GM21576 (cell line): ENCODE data around the gene HSPBP1.

Experiments
- ATAC-seq: cut with Tn5 transposase; IDR thresholded peaks from one replicate; pipeline ENCODE4 v1.9.1; 2021; ENCODE audit warnings: mild to moderate bottlenecking, moderate library complexity; ENCODE audit not compliant: unreplicated experiment

HSPBP1 gene

GRCh38 chr19:55276720-55277430, 3.0 kb downstream of the HSPBP1 start:
- ATAC-seq: no peak

DNA sequence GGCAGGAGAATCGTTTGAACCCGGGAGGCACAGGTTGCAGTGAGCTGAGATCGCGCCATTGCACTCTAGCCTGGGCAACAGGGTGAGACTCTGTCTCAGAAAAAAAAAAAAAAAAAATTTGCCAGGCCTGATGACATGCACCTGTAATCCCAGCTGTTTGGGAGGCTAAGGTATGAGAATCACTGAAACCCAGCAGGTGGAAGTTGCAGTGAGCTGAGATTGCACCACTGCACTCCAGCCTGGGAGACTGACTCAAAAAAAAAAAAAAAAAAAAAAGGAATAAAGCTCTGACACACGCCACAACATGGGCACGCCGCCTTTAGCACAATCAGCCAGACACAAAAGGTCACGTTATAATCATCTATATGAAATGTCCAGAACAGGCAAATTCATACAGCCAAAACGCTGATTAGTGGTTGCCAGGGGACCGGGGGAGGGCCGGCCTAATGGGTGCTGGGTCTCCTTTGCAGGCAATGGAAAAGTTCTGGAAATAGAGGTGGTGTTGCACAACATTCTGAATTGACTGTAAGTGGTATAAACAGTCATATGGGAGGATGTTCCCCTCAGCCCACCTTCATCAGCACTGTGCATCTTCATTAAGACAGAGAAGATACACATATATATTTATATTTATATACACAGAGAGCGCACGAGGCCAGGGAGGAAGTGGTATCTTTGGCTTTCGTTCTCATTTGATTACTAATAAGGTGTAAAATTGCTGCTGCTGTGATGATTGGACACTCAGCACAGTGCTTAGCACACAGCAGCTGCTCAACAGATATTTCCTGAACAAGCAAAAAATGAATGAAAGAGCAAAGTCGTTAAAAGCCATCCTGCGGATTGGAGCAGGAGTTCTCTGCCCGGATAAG, 3.8 kb downstream of the HSPBP1 start:
- ATAC-seq: peak; percentile 43

DNA sequence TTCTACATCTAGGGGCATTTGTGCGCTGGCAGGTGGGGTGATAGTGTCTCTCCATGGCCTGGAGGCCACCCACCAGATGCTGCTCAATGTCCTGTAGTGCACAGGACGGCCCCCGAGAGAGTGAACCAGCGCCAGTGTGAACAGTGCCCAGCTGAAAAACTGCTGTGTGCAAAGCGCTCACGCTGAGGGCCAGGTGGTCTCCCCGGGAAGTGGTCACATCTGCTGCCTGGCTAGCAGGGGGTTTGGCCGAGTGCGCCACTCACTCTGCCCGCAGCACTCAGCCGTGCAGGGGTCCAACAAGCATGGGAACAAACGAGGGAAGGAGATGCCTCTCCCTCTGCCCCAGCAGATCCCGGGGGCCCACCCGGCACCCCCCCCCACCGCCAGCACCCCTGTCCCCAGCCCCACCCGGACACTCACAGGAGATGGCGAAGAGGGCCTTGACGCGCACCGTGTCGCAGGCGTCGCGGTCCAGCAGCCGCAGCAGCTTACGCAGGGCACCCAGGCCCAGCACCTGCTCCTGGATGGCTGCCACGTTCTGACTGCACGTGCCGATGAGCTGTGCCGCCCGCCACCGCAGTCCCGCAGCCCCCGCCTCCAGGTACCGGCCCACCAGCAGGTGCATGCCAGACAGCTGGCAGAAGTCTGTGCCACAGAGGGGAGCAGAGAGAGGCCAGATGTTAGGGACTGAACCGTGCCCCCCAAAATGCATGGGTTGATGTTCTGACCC, 5.8 kb downstream of the HSPBP1 start:
- ATAC-seq: no peak

GRCh38 chr19:55272142-55272541, 7.8 kb downstream of the HSPBP1 start:
- ATAC-seq: no peak

GRCh38 chr19:55270172-55270942, 9.6 kb downstream of the HSPBP1 start:
- ATAC-seq: no peak

- ATAC-seq: no peak
Observed at GRCh38 chr19:55269299-55269698, 10.6 kb downstream of the HSPBP1 start.

DNA sequence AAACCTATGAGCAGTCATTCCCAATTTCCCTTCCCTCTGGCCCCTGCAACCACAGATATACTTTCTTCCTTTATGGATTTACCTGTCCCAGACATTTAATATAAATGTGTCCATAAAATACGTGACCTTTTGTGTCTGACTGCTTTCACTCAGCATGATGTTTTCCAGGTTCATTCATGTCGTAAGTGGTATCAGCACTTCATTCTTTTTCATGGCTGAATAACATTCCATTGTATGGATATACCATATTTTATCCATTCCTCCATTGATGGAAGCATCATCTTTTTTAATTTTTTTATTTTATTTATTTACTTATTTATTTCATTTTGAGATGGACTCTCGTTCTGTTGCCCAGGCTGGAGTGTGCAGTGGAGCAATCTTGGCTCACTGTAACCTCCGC, 13.1 kb downstream of the HSPBP1 start:
- no peak for ATAC-seq

- no peak for ATAC-seq
Observed at GRCh38 chr19:55266404-55266803, 13.5 kb downstream of the HSPBP1 start.

- no peak for ATAC-seq
Observed at GRCh38 chr19:55265723-55266386, 14.1 kb downstream of the HSPBP1 start.

- no peak for ATAC-seq
Observed at GRCh38 chr19:55265173-55265572, 14.7 kb downstream of the HSPBP1 start.

- no peak for ATAC-seq
Observed at GRCh38 chr19:55264531-55264930, 15.4 kb downstream of the HSPBP1 start.

DNA sequence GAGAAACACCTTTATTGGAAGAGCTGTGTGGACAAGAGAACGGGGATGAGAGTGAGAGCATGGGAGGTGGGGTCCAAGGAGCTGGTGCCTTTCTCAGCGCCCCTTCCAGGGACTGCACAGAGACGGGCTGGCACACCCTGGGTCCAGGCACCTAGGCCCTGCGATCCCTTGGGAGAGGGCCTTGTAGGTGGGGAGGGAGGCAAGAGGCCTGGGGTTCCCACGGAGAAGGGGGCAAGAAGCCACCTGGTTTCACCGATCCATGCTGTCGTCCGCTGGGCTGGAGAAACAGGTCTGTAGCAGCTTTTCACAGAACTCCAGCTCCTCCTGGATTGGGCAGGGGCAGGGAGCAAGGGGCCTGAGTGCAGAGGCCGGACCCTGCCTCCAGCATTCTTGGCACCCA, 17.6 kb downstream of the HSPBP1 start:
- no peak for ATAC-seq

DNA sequence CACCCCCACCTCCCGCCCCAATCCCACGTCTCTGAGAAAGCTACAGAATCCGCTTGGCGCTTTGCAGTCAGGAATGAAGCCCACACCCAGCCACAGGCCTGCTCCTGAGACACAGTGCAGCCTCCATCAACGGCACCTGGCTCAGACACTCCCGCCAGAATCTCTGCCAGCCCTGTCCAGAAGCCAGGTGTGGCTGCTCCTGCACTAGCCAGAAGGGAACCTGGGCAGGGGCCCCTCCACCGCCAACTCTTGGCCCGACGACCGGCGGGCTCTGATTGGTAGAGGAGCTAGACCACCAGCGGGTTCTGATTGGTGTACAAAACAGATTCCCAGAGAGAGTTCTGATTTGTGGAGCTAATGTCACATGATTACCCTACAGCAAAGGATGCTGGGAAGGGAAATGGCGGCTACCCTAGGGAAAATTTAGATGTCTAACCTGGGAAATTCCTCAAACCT, 18.2 kb downstream of the HSPBP1 start:
- ATAC-seq: no peak

DNA sequence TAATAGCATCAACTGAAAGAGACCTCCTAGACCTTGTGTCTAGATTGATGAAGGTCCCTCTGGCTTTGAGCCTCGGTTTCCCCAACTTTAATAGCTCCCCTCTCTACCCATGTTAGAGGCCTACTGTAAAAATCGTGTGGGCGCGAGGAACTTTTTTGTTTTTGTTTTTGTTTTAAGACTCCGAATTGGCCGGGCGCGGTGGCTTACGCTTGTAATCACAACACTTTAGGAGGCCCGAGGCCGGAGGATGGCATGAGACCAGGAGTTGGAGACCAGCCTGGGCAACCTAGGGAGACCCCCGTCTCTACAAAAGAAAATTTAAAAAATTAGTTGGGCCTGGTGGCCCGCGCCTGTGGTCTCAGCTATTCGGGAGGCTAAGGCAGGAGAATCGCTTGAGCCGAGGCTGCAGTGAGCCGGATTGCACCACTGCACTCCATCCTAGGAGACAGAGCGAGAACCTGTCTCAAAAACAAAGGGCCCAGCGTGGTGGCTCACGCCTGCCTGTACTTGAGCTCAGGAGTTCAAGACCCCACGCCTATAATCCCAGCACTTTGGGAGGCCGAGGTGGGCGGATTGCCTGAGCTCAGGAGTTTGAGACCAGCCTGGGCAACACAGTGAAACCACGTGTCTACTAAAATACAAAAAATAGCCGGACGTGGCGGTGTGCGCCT, 20.2 kb downstream of the HSPBP1 start:
- no peak for ATAC-seq

- peak; percentile 54 for ATAC-seq
Observed at GRCh38 chr19:55258828-55259539, 20.9 kb downstream of the HSPBP1 start, which contains the start of gene PPP6R1. TSS of gene PPP6R1 (minus strand) at chr19:55259017. CDS start at chr19:55247103, 11,914 bp downstream.

GRCh38 chr19:55258476-55258827, 21.5 kb downstream of the HSPBP1 start:
- peak; percentile 6 for ATAC-seq

- ATAC-seq: no peak
Observed at GRCh38 chr19:55257461-55258420, 22.2 kb downstream of the HSPBP1 start.
